ENCODE results near the gene CD4. TPM values are rescaled to one million over a fixed set of nuclear protein-coding genes. Genes with fewer than 3 reads are reported as not detected.

The CD4 gene
- total RNA-seq, 4 donors from 2014 or later, result 1.8 to 12.9 (median 3.8) TPM

GRCh38 chr12:6764011-6764828, 25.1 kb upstream of the CD4 start:
- peak; percentile 91 to 93 for ATAC-seq
- Histone ChIP-seq H3K27ac (peak overlapping the region; percentile 73 to 85 (median 82)), H3K9me3 (no peaks in the 10 kb centered on the region), H3K27me3 (peaks cover 0 to 9% (median 0%) of the 10 kb centered on the region in 3 donors), H3K4me1 (peaks cover 20 to 26% of the 10 kb centered on the region in 2 donors), H3K4me3 (peak overlapping the region; percentile 18 to 50 (median 42)), H3K36me3 (no peaks in the 10 kb centered on the region)
- in situ Hi-C loops (cut with MboI; ENCODE audit: low sequenced_read_pairs in 4 of 4) (no loop called here), intact Hi-C loops (cut with DNase I; ENCODE audit: low total_unique reads) (no loop called here)
- peak; percentile 83 to 86 for DNase-seq
- TF ChIP-seq POLR2A (IDR thresholded peaks at IDR 0.05), result peak; percentile 11 to 39
- no peak for TF ChIP-seq CTCF (IDR thresholded peaks at IDR 0.05 in 4 of 5, conservative IDR thresholded peaks at IDR 0.05 in 1 of 5)

GRCh38 chr12:6765048-6765633, 24.2 kb upstream of the CD4 start:
- peaks cover 0 to 9% (median 0%) of the 10 kb centered on the region in 3 donors for H3K27me3 ChIP-seq
- intact Hi-C loops (cut with DNase I; ENCODE audit: low total_unique reads), result loop anchor here (5.0 kb wide), 1 partner anchor 103 kb away; the partner anchor contains the start of gene ING4
- in situ Hi-C loops (cut with MboI; ENCODE audit: low sequenced_read_pairs in 4 of 4), result no loop called here
- no peaks in the 10 kb centered on the region for H3K9me3 ChIP-seq
- peaks cover 20 to 26% of the 10 kb centered on the region in 2 donors for H3K4me1 ChIP-seq
- H3K36me3 ChIP-seq, result no peaks in the 10 kb centered on the region
- H3K27ac ChIP-seq, result peak overlapping the region; percentile 73 to 85 (median 82)
- H3K4me3 ChIP-seq, result peak overlapping the region; percentile 65 to 89 (median 81)
- no peak for ATAC-seq
- no peak for DNase-seq
- TF ChIP-seq POLR2A (IDR thresholded peaks at IDR 0.05), result no peak
- no peak for TF ChIP-seq CTCF (IDR thresholded peaks at IDR 0.05 in 4 of 5, conservative IDR thresholded peaks at IDR 0.05 in 1 of 5)

DNA sequence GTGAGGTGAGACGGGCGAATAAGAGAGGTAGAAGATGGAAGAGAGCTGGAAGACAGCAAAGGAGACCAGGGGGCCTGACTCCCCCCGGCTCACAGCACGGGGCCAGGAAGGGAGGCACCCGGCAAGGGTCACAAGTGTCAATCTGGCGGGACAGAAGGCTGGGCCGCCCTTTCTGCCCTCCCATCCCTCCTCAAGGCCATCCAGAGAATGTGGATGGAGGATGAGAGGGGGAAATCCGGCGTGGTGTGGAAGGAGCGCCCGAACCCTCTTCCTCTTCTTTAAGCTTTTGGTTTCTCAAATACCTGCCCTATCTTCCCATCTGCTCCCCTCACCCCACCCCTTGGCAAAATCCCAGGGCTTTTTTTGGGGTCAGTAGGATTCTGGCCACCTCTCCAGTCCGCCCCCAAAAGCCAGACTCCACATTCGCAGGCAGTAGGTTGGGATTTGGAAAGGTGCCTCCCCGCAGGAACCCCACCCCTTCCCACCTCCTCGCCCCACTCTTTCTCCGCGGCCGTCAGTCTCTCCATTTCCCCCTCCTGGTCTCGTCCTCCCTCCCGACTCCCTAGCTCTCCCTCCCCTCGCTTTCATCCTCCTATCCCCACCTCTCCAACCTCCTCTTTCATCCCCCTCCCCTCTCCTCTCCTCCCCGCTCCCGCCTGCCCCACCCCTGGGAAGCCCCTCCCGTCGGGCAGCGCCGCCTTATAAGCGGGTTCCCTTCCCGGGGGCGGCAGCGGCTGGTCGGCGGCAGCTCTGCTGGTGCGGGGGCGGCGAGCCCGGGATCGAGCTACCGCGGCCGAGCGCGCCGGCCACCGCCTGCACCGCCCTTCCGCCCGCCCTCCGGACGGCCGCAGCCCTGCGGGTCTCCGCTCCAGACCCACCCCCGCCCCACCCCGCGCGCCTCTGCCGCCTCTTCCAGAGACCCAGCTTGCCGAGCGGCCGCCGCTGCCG, 23.4 kb upstream of the CD4 start, which contains the start of gene PTMS:
Gene PTMS, plus strand, starts transcription at position 730 of the 948 bp plus-strand sequence. CDS start 343 bp downstream, outside the sequence.
- TF ChIP-seq POLR2A (IDR thresholded peaks at IDR 0.05), result peak; percentile 42 to 76
- TF ChIP-seq CTCF (IDR thresholded peaks at IDR 0.05 in 4 of 5, conservative IDR thresholded peaks at IDR 0.05 in 1 of 5), result no peak
- intact Hi-C loops (cut with DNase I; ENCODE audit: low total_unique reads) (loop anchor here (1.0 to 5.0 kb wide), 2 partner anchors 13 to 104 kb away; partner anchors contain the start of genes ING4 and MLF2), in situ Hi-C loops (cut with MboI; ENCODE audit: low sequenced_read_pairs in 4 of 4) (no loop called here)
- peak within 1 kb of the TSS; percentile 78 to 89 (median 84) for H3K27ac ChIP-seq
- no peaks in the 10 kb centered on the region for H3K9me3 ChIP-seq
- H3K36me3 ChIP-seq, result no peaks in the 10 kb centered on the region
- peaks cover 0 to 9% (median 0%) of the 10 kb centered on the region in 3 donors for H3K27me3 ChIP-seq
- peaks cover 20 to 26% of the 10 kb centered on the region in 2 donors for H3K4me1 ChIP-seq
- peak; percentile 18 to 22 for ATAC-seq
- peak within 1 kb of the TSS; percentile 76 to 100 (median 88) for H3K4me3 ChIP-seq
- peak; percentile 35 to 50 for DNase-seq
